ENCODE results near the gene SELENOW.
"Not testable (repeated sequence)": the region's sequence is repeated elsewhere in the genome, so short reads cannot be mapped to it uniquely, and the experiment has no call there.

DNA sequence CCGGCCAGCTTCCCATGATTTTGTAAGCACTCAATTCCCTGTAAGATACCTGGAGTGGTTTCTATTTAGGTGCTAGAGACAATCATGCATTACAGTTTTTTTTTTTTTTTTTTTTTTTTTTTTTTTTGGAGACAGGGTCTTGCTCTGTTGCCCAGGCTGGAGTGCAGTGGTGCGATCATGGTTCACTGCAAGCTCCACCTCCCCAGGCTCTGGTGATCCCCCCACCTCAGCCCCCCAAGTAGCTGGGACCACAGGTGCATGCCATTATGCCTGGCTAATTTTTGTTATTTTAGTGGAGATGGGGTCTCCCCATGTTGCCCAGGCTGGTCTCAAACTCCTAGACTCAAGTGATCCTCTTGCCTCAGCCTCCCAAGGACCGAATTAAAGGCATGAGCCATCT lies 13.8 kb upstream of the SELENOW start:
- TF ChIP-seq EZH2 (IDR thresholded peaks at IDR 0.05; ENCODE audit: insufficient read depth, poor library complexity, severe bottlenecking); EZH2phosphoT487 (IDR thresholded peaks at IDR 0.05; ENCODE audit: insufficient read depth, low read depth): not testable (repeated sequence)
